DMS53 treated with DMSO at 0.1 percent for 48 hours (cell line): ENCODE measurements around the gene COL4A2.

Experiments used
- DNase-seq: peaks from one replicate; lab custom pipeline; 2025; ENCODE audit not compliant: unreplicated experiment; lab: John Stamatoyannopoulos, UW

The COL4A2 gene

GRCh38 chr13:110398564-110399507, 91.8 kb downstream of the COL4A2 start:
- DNase-seq = no peak

- no peak for DNase-seq
Observed at GRCh38 chr13:110399801-110400200, 92.7 kb downstream of the COL4A2 start.

- no peak for DNase-seq
Observed at GRCh38 chr13:110400786-110401533, 93.9 kb downstream of the COL4A2 start.

- no peak for DNase-seq
Observed at GRCh38 chr13:110402299-110403069, 95.4 kb downstream of the COL4A2 start.

- DNase-seq = no peak
Observed at GRCh38 chr13:110403315-110403714, 96.2 kb downstream of the COL4A2 start.

GRCh38 chr13:110403721-110404120, 96.6 kb downstream of the COL4A2 start:
- no peak for DNase-seq

- DNase-seq = no peak
Observed at GRCh38 chr13:110404321-110404720, 97.2 kb downstream of the COL4A2 start.

- DNase-seq = no peak
Observed at GRCh38 chr13:110405597-110406450, 98.7 kb downstream of the COL4A2 start.

- DNase-seq = no peak
Observed at GRCh38 chr13:110407021-110407420, 99.9 kb downstream of the COL4A2 start.

- no peak for DNase-seq
Observed at GRCh38 chr13:110407531-110407930, 100.4 kb downstream of the COL4A2 start.

GRCh38 chr13:110408286-110408685, 101.2 kb downstream of the COL4A2 start:
- no peak for DNase-seq

GRCh38 chr13:110409581-110409992, 102.5 kb downstream of the COL4A2 start:
- no peak for DNase-seq

GRCh38 chr13:110410000-110410399, 102.9 kb downstream of the COL4A2 start:
- no peak for DNase-seq

GRCh38 chr13:110410936-110411687, 104.0 kb downstream of the COL4A2 start:
- DNase-seq = no peak

- DNase-seq = no peak
Observed at GRCh38 chr13:110411688-110412059, 104.6 kb downstream of the COL4A2 start.

GRCh38 chr13:110412132-110412914, 105.2 kb downstream of the COL4A2 start:
- DNase-seq = no peak

- DNase-seq = no peak
Observed at GRCh38 chr13:110413016-110413675, 106.1 kb downstream of the COL4A2 start.

- DNase-seq = no peak
Observed at GRCh38 chr13:110413676-110414040, 106.6 kb downstream of the COL4A2 start.
